ENCODE results near the gene ARPC1A.
"Not testable (repeated sequence)": the region's sequence is repeated elsewhere in the genome, so short reads cannot be mapped to it uniquely, and the experiment has no call there.

ARPC1A gene

GRCh38 chr7:99371376-99371920 is 45.8 kb downstream of the ARPC1A start:
- no peak for DNase-seq

- DNase-seq = no peak
Measured at GRCh38 chr7:99372275-99373090, 46.8 kb downstream of the ARPC1A start.

- no peak for DNase-seq
Measured at GRCh38 chr7:99373091-99374066, 47.7 kb downstream of the ARPC1A start.

GRCh38 chr7:99374111-99375064 is 48.7 kb downstream of the ARPC1A start, which contains the start of gene ARPC1B:
Gene ARPC1B, plus strand, starts transcription at chr7:99374730. Its CDS starts 10,985 bp downstream, at chr7:99385715.
- peak; percentile 90 for DNase-seq

DNA sequence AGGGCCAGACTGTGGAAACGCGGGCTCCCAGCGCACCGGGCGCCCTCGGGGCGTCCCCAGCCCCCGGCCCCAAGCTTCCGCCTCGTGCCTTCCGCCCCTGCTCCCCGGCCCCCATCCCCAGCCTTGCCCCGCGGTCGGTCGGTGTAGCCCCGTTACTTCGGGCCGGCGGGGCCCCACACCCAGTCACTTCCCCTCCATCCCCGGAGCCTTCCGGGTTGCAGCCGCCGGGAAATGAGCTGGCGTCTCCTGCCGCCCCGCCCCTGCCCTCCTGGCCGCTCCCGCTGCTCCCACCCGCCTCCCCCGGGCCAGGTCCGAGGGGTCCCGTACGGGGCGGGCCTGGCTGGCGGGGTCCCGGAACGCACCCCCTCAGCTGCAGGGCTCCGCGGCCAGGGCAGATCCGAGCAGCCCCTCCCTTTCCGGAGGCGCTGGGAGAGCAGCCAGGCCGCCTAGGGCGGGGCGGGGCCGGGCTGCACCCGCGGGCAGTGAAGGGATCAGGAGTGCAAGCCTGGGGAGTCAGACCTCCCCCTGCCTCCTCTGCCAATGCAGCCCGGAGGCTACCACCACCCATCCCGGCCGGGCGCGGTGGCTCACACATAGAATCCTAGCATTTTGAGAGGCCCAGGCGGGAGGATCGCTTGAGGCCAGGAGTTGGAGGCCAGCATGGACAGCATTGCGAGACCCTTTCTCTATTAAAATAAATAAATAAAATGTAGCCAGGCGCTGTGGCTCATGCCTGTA is 49.5 kb downstream of the ARPC1A start:
- peak; percentile 73 for DNase-seq

DNA sequence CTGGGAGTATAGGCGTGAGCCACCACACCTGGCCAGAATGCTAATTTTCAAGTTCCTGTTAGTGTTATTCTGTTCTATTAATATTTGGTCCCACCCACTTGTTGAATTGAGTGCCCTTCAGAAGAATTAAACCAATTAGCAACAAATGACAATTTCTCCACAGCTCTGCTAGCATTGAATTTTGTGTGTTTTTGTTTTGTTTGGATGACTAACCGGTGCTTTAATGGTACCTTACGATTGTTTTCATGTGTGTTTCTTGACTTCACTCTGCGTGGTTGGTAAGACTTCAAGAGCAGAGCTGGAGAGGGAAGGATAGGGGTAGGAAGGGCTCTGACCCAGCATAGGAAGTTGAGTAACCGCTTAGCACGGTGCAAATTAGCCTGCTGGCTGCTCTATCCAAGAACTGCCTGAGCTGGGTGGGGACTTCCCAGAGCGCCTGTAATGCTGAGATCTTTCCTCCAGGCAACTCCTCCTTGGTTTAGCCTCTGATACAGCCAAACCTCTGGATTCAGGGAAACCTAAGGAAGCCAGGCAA is 53.4 kb downstream of the ARPC1A start:
- peak; percentile 52 for DNase-seq

- not testable (repeated sequence) for DNase-seq
Measured at GRCh38 chr7:99379693-99380031, 54.0 kb downstream of the ARPC1A start.

DNA sequence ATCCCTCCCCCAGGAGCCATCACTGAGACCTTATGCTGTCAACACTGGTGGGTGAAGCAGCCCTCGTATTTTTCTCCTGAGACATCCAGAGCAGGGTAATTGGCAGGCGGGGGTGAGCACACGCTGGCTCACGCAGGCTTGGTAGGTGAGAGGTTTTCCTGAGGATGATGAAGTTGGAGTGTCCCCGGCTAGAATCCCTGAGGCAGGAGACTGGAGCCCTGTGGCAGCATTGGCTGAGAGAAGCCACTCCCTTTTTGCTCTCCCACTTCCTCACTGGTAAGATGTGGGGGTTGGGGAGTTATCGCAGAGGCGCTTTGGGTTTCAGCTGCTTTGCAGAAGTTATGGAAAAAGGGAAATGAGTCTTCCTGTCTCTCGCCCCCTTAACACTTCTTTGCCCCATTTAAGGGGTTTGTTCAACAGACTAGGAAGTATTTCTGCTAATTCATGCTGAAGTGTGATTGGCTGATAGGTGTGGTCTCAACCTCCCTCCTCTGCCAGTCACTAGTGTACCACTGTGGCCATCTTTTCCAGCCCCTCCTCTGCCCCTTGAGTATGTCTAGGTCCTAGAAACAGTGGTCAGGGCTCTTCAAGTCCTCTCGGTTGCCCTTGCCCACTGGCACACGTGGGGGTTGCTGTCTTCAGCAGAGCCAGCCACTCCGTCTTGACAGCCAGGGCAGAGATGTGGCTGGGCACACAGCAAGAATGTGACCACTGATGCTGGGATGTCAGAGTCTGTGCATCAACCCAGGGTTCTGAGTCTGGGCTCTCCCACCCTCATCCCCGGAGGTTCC is 54.5 kb downstream of the ARPC1A start:
- no peak for DNase-seq

- DNase-seq = no peak
Measured at GRCh38 chr7:99380823-99381663, 55.3 kb downstream of the ARPC1A start.

DNA sequence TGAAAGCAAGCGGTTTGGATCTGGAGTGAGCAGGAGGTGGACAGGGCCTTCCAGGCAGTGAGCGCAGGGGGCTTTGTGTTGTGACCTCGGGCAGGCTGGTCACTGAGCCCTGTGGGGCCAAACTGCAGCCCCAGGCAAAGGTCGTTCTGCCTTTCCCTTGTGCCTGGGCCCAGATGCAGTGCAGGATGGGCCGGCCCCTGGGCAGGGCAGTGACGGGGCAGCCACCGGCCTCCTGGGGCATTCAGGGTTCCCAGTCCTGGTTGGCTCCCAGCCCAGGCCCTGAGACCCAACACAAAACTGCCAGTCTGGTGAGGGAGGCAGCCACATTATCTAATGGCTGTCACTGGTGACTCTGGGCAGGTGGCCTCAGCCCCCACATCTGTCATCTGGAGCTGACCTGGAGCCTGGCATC is 56.0 kb downstream of the ARPC1A start:
- no peak for DNase-seq

GRCh38 chr7:99383203-99383602 is 57.5 kb downstream of the ARPC1A start:
- DNase-seq = no peak

GRCh38 chr7:99383791-99384370 is 58.2 kb downstream of the ARPC1A start:
- no peak for DNase-seq

DNA sequence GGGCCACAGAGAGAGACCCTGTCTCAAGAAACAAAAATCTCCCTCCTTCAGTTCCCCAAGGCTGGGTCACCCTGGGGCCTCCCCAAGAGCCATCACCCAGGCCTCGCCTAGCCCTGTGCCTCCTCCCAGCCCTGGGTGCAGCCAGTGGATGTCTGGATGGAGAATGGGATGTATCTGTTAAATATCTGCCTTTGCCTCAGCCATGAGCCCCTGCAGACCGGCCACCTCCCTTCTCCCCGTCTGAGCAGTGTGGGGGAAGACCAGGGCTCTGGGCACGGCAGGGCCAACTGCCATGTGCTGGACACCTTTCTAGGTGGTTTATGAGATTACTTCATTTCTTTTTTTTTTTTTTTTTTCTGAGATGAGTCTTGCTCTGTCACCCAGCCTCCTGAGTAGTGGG is 58.8 kb downstream of the ARPC1A start:
- no peak for DNase-seq

GRCh38 chr7:99385564-99385963 is 59.9 kb downstream of the ARPC1A start:
- no peak for DNase-seq

DNA sequence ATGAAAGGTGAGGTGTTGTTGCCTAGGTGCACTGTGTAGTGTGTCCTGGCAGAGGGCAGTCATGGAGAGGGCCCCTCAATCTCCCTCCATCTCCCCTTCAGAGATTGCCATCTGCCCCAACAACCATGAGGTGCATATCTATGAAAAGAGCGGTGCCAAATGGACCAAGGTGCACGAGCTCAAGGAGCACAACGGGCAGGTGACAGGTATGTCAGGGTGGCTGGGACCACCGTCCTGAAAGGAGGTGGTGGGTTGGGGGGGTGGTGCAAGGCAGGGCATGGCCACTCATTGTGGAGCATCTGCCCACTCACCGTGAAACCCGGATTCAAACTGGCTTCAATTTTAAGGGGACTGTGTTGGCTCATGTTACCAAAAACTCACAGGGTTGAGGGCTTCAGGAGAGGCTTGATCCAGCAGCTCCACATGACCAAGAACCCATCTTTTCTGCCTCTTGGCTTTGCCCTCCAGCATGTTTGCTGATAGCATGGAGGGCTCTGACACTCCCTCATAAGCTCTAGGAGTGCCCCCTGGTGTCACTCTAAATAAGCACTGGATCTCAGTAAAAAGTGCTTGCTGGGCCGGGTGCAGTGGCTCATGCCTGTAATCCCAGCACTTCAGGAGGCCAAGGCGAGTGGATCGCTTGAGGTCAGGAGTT is 61.0 kb downstream of the ARPC1A start:
- DNase-seq = no peak

- DNase-seq = not testable (repeated sequence)
Measured at GRCh38 chr7:99387239-99387635, 61.5 kb downstream of the ARPC1A start.

GRCh38 chr7:99387912-99388311 is 62.2 kb downstream of the ARPC1A start:
- DNase-seq = no peak

DNA sequence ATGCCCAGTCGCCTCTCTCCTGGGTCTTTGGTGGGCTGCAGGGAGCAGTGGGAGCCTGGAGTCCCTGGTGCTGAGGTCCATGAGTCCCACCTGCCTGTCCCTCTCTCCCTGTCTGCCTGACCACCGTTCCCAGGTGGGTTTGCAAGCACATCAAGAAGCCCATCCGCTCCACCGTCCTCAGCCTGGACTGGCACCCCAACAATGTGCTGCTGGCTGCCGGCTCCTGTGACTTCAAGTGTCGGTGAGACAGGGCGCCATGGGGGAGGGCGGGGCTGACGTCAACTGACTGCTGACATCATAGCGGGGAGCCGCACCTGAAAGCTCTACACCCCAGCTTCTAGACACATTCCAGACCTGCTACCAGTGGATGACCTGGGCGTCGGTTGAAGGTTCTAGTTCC is 64.1 kb downstream of the ARPC1A start:
- DNase-seq = no peak

Data from 8988T (cell line).